K562 (cell line): ENCODE measurements around the gene SRD5A1. TPM values are rescaled to one million over a fixed set of nuclear protein-coding genes. Genes with fewer than 3 reads are reported as not detected.

ENCODE experiments used
- CC2D1A ChIP-seq: fragments of 450-650 bp; IDR thresholded peaks from 2 replicates; pipeline ENCODE4 v1.6.1; 2017; ENCODE audit warnings: mild to moderate bottlenecking
- E2F6 ChIP-seq, 2 experiments: IDR thresholded peaks; 2 replicates each; pipeline ENCODE4 v1.6.1; 2011; ENCODE audit warnings: borderline replicate concordance in 1 of 2, control low read depth in 1 of 2, low read depth in 1 of 2, low read length in 1 of 2, mild to moderate bottlenecking in 1 of 2, mixed read lengths in 1 of 2, moderate library complexity in 1 of 2; ENCODE audit not compliant: insufficient read depth in 1 of 2, insufficient read length in 1 of 2, poor library complexity in 1 of 2, severe bottlenecking in 1 of 2; ENCODE audit errors: extremely low read depth in 1 of 2
- ESRRB ChIP-seq: fragments of 250-450 bp; sonication (Bioruptor Pico); IDR thresholded peaks from 2 replicates; pipeline ENCODE4 v1.5.0; 2020; ENCODE audit warnings: mild to moderate bottlenecking, moderate library complexity, borderline replicate concordance
- HCFC1 ChIP-seq: IDR thresholded peaks from 2 replicates; pipeline ENCODE4 v1.6.1; 2012; ENCODE audit warnings: low read depth, low read length, improper control_type of control experiment
- HDAC6 ChIP-seq: IDR thresholded peaks from 2 replicates; pipeline ENCODE4 v1.6.1; 2012; ENCODE audit warnings: low read depth, mild to moderate bottlenecking, control low read depth, inconsistent platforms, low read length, moderate library complexity
- MAFF ChIP-seq: IDR thresholded peaks from 2 replicates; pipeline ENCODE4 v1.6.1; 2012; ENCODE audit warnings: low read length, improper control_type of control experiment
- MITF ChIP-seq: IDR thresholded peaks from 2 replicates; pipeline ENCODE4 v1.6.1; 2014; ENCODE audit warnings: antibody characterized with exemption
- PPARD ChIP-seq: fragments of 250-450 bp; sonication (Bioruptor Pico); IDR thresholded peaks from 2 replicates; pipeline ENCODE4 v1.8.0; 2022; ENCODE audit warnings: inconsistent platforms, mild to moderate bottlenecking, moderate library complexity
- THRB ChIP-seq: fragments of 450-650 bp; formaldehyde crosslinking; conservative IDR thresholded peaks from 2 replicates; pipeline ENCODE4 v1.4.0; 2022; ENCODE audit warnings: mild to moderate bottlenecking, missing genetic modification characterization
- U2AF1 ChIP-seq: fragments of 200-400 bp; formaldehyde crosslinking; optimal IDR thresholded peaks from 2 replicates; pipeline ENCODE3; 2017; ENCODE audit warnings: mild to moderate bottlenecking, low read depth, low read length, moderate library complexity
- ZNF583 ChIP-seq: fragments of 250-450 bp; sonication (Bioruptor Pico); IDR thresholded peaks from 2 replicates; pipeline ENCODE4 v1.4.0; 2020
- polyA plus RNA-seq, 8 experiments: library from polyadenylated mRNA; depleted of rRNA in 4 of 8; stranded (reverse) in 5 of 8; unstranded in 3 of 8; fragments of >200 nt; fragmentation: Nextera tagmentation in 2 of 8; fragmentation: Illumina TruSeq in 1 of 8; extraction: Ambion mirVana in 2 of 8; extraction: Trizol in 1 of 8; gene quantifications; 2 replicates each; pipeline versions ENCODE4 v1.2.1 to v1.2.3, GENCODE V29; 2011 to 2014; ENCODE audit warnings: inconsistent platforms in 1 of 8, missing spikeins in 1 of 8
- total RNA-seq, 7 experiments: library from RNA; depleted of rRNA in 6 of 7; stranded (reverse); fragments of >200 nt in 6 of 7; fragmentation: Illumina TruSeq in 2 of 7; extraction: Trizol in 2 of 7; gene quantifications; 2 replicates each; pipeline versions ENCODE4 v1.2.1 to v1.2.3, GENCODE V29; 2011 to 2021; ENCODE audit warnings: low replicate concordance in 1 of 7

The SRD5A1 gene
- total and polyA plus RNA-seq, 9 of the 15 experiments (the other 6 are each of a cell fraction or from before 2014, with no cell fraction given) = 1.3 to 22.6 (median 8.1) TPM

GRCh38 chr5:6595405-6595804 is 37.8 kb upstream of the SRD5A1 start (continued):
- no peak for TF ChIP-seq MAFF
- no peak for TF ChIP-seq MITF
- no peak for TF ChIP-seq U2AF1
- no peak for TF ChIP-seq E2F6 (IDR thresholded peaks at IDR 0.05; ENCODE audit: borderline replicate concordance in 1 of 2, extremely low read depth in 1 of 2, insufficient read depth in 1 of 2, insufficient read length in 1 of 2, low read depth in 1 of 2, low read length in 1 of 2, poor library complexity in 1 of 2, severe bottlenecking in 1 of 2)
- no peak for TF ChIP-seq PPARD
- no peak for TF ChIP-seq ESRRB
- TF ChIP-seq THRB = no peak
- TF ChIP-seq HDAC6 = no peak
- TF ChIP-seq ZNF583 = no peak
- TF ChIP-seq HCFC1 = no peak
- no peak for TF ChIP-seq CC2D1A
